T-helper 2 cell treated with Interferon-gamma antibody and Interleukin-4, amounts not matched to agents 100 ng/mL and 5 ng/mL, for 36 hours (primary cell): Measurements from ENCODE around the gene PKNOX2. TPM values are rescaled to one million over a fixed set of nuclear protein-coding genes. Genes with fewer than 3 reads are reported as not detected.

Experiments used
- intact Hi-C: fragments of 100-400 bp; cut with micrococcal nuclease; formaldehyde crosslinking; loops from one replicate; pipeline ENCODE4 v1.15.1; 2023
- total RNA-seq: library from RNA; stranded (reverse); gene quantifications from 2 replicates; pipeline ENCODE4 v1.2.3, GENCODE V29; 2022

The PKNOX2 gene
- total RNA-seq, 1 donor from 2014 or later, result not detected

GRCh38 chr11:125258291-125259032 lies 93.9 kb downstream of the PKNOX2 start:
- intact Hi-C loops, result no loop called here

GRCh38 chr11:125261588-125261987 lies 97.0 kb downstream of the PKNOX2 start:
- intact Hi-C loops, result no loop called here

GRCh38 chr11:125262194-125262829 lies 97.8 kb downstream of the PKNOX2 start:
- intact Hi-C loops, result no loop called here

GRCh38 chr11:125262830-125263218 lies 98.3 kb downstream of the PKNOX2 start:
- intact Hi-C loops, result no loop called here

GRCh38 chr11:125263268-125263790 lies 98.8 kb downstream of the PKNOX2 start:
- intact Hi-C loops, result no loop called here

- intact Hi-C loops, result no loop called here
Observed at GRCh38 chr11:125264100-125265022, 99.8 kb downstream of the PKNOX2 start.

- intact Hi-C loops, result no loop called here
Observed at GRCh38 chr11:125267548-125267947, 103.0 kb downstream of the PKNOX2 start.

- intact Hi-C loops, result no loop called here
Observed at GRCh38 chr11:125268611-125269010, 104.1 kb downstream of the PKNOX2 start.

- intact Hi-C loops, result no loop called here
Observed at GRCh38 chr11:125270106-125270505, 105.6 kb downstream of the PKNOX2 start.

- intact Hi-C loops, result no loop called here
Observed at GRCh38 chr11:125270711-125271110, 106.2 kb downstream of the PKNOX2 start.

- intact Hi-C loops, result no loop called here
Observed at GRCh38 chr11:125271483-125272091, 107.0 kb downstream of the PKNOX2 start.

- intact Hi-C loops, result no loop called here
Observed at GRCh38 chr11:125272092-125272491, 107.5 kb downstream of the PKNOX2 start.

- intact Hi-C loops, result no loop called here
Observed at GRCh38 chr11:125272821-125273220, 108.3 kb downstream of the PKNOX2 start.

GRCh38 chr11:125273519-125274000 lies 109.0 kb downstream of the PKNOX2 start:
- intact Hi-C loops, result no loop called here

- intact Hi-C loops, result no loop called here
Observed at GRCh38 chr11:125274309-125274708, 109.8 kb downstream of the PKNOX2 start.

- intact Hi-C loops, result no loop called here
Observed at GRCh38 chr11:125274774-125275173, 110.2 kb downstream of the PKNOX2 start.

GRCh38 chr11:125275905-125276618 lies 111.5 kb downstream of the PKNOX2 start:
- intact Hi-C loops, result no loop called here

GRCh38 chr11:125276619-125276976 lies 112.0 kb downstream of the PKNOX2 start:
- intact Hi-C loops, result no loop called here

- intact Hi-C loops, result no loop called here
Observed at GRCh38 chr11:125279676-125280418, 115.3 kb downstream of the PKNOX2 start.

GRCh38 chr11:125280646-125281045 lies 116.1 kb downstream of the PKNOX2 start:
- intact Hi-C loops, result no loop called here
